AG04450 (cell line): ENCODE results near the gene TSPAN16. TPM values are rescaled to one million over a fixed set of nuclear protein-coding genes. Genes with fewer than 3 reads are reported as not detected.

Experiments used
- CTCF ChIA-PET: fragments of 300-600, 350-600 bp; formaldehyde crosslinking; extraction: SDS; loops from one replicate; lab custom pipeline; 2022; ENCODE audit warnings: antibody characterized with exemption, inconsistent platforms; lab: Charles Lee
- POLR2A ChIA-PET: fragments of 350-600 bp; formaldehyde crosslinking; extraction: SDS; loops from one replicate; lab custom pipeline; 2021; ENCODE audit warnings: antibody characterized with exemption, inconsistent platforms; lab: Yijun Ruan, JAX
- DNase-seq: peaks from one replicate; pipeline ENCODE4 v3.0.0-alpha.2; 2011; ENCODE audit warnings: low read depth, low spot score
- H3K27ac ChIP-seq: one replicate; pipeline ENCODE4 v1.5.1; 2012; ENCODE audit warnings: low read depth, low read length, control low read depth
- H3K27me3 ChIP-seq: one replicate; pipeline ENCODE4 v1.6.0; 2012; ENCODE audit warnings: low read length; ENCODE audit not compliant: control insufficient read depth, insufficient read depth
- H3K4me3 ChIP-seq: 2 replicates; pipeline ENCODE4 v1.5.1; 2011; ENCODE audit warnings: mild to moderate bottlenecking, low read depth, low read length, control low read depth
- H3K9me3 ChIP-seq: 2 replicates; pipeline ENCODE4 v1.5.1; 2012; ENCODE audit warnings: low read length; ENCODE audit not compliant: control insufficient read depth, insufficient read depth
- CTCF ChIP-seq: IDR thresholded peaks from 2 replicates; pipeline ENCODE4 v1.5.1; 2011; ENCODE audit warnings: low read depth, low read length, control low read depth, inconsistent platforms
- polyA plus RNA-seq: library from polyadenylated mRNA; depleted of rRNA; stranded (reverse); fragments of >200 nt; gene quantifications from 2 replicates; pipeline ENCODE4 v1.2.3, GENCODE V29; 2011

The TSPAN16 gene
- polyA plus RNA-seq, 1 experiment: not detected

- TF ChIP-seq CTCF: no peak
- no peaks in the 10 kb centered on the region for H3K27me3 ChIP-seq
- POLR2A ChIA-PET: interaction anchor here (0.7 kb wide), 1 partner anchor 35 kb away, joined by 3 read pairs; no protein-coding TSS in a partner anchor
- CTCF ChIA-PET: interaction anchor here (0.7 to 1.2 kb wide), 3 partner anchors 19 to 24 kb away, joined by 3 to 5 read pairs (median 4); no protein-coding TSS in a partner anchor
- no peak for DNase-seq
- no peaks in the 10 kb centered on the region for H3K9me3 ChIP-seq
- no peak overlapping the region for H3K4me3 ChIP-seq
- no peak overlapping the region for H3K27ac ChIP-seq
These were observed 28.5 kb upstream of the TSPAN16 start for GRCh38 chr19:11267316-11268085.

GRCh38 chr19:11268783-11269267 lies 27.1 kb upstream of the TSPAN16 start:
- peak overlapping the region; percentile 77 for H3K27ac ChIP-seq
- no peak for TF ChIP-seq CTCF
- peak; percentile 61 for DNase-seq
- H3K9me3 ChIP-seq: no peaks in the 10 kb centered on the region
- ChIA-PET POLR2A (interaction anchor here (0.6 kb wide), 1 partner anchor 33 kb away, joined by 3 read pairs; no protein-coding TSS in a partner anchor), CTCF (no interaction called here)
- H3K4me3 ChIP-seq: no peak overlapping the region
- H3K27me3 ChIP-seq: no peaks in the 10 kb centered on the region

- peak overlapping the region; percentile 77 for H3K27ac ChIP-seq
- no peak for TF ChIP-seq CTCF
- DNase-seq: no peak
These were observed 26.6 kb upstream of the TSPAN16 start for GRCh38 chr19:11269408-11269807.

GRCh38 chr19:11273296-11273695 lies 22.7 kb upstream of the TSPAN16 start:
- no peak for TF ChIP-seq CTCF
- DNase-seq: no peak
- POLR2A ChIA-PET: no interaction called here
- Histone ChIP-seq H3K9me3 (no peaks in the 10 kb centered on the region; the same call in 1 of the 2 replicates), H3K27ac (no peak overlapping the region), H3K4me3 (no peak overlapping the region), H3K27me3 (no peaks in the 10 kb centered on the region)
- CTCF ChIA-PET: interaction anchor here (1.0 kb wide), 1 partner anchor 172 kb away, joined by 3 read pairs; no protein-coding TSS in a partner anchor

More at GRCh38 chr19:11269408-11269807, 26.6 kb upstream of the TSPAN16 start:
- ChIA-PET CTCF (interaction anchor here (0.7 kb wide), 1 partner anchor 24 kb away, joined by 3 read pairs; no protein-coding TSS in a partner anchor), POLR2A (no interaction called here)
- no peaks in the 10 kb centered on the region for H3K9me3 ChIP-seq
- H3K4me3 ChIP-seq: no peak overlapping the region
- no peaks in the 10 kb centered on the region for H3K27me3 ChIP-seq
